Fibroblast of pulmonary artery (primary cell): ENCODE measurements around the gene INSIG1.

Source experiments
- DNase-seq: peaks from one replicate; pipeline ENCODE4 v3.0.0-alpha.2; 2010; ENCODE audit warnings: low read depth
- H3K4me3 ChIP-seq: replicated peaks from 2 replicates; pipeline ENCODE4 v1.5.1; 2011; ENCODE audit warnings: low read depth, mild to moderate bottlenecking, control low read depth, low read length, moderate library complexity
- CTCF ChIP-seq: IDR thresholded peaks from 2 replicates; pipeline ENCODE4 v1.5.1; 2011; ENCODE audit warnings: mild to moderate bottlenecking, control low read depth, low read length, inconsistent platforms; ENCODE audit errors: missing control alignments

The INSIG1 gene

GRCh38 chr7:155354371-155355048 is 56.8 kb downstream of the INSIG1 start:
- no peak for DNase-seq
- H3K4me3 ChIP-seq: no peak overlapping the region
- TF ChIP-seq CTCF: no peak

- no peak overlapping the region for H3K4me3 ChIP-seq
- no peak for TF ChIP-seq CTCF
- DNase-seq: no peak
Observed at GRCh38 chr7:155355176-155355575, 57.5 kb downstream of the INSIG1 start.

GRCh38 chr7:155355745-155356144 is 58.1 kb downstream of the INSIG1 start:
- no peak for DNase-seq
- H3K4me3 ChIP-seq: no peak overlapping the region
- no peak for TF ChIP-seq CTCF

GRCh38 chr7:155356323-155357105 is 58.8 kb downstream of the INSIG1 start:
- no peak for DNase-seq
- TF ChIP-seq CTCF: peak; percentile 20
- H3K4me3 ChIP-seq: no peak overlapping the region

- no peak for TF ChIP-seq CTCF
- peak; percentile 72 for DNase-seq
- H3K4me3 ChIP-seq: no peak overlapping the region
Observed at GRCh38 chr7:155357573-155358041, 59.9 kb downstream of the INSIG1 start.

GRCh38 chr7:155358066-155358947 is 60.6 kb downstream of the INSIG1 start:
- H3K4me3 ChIP-seq: no peak overlapping the region
- DNase-seq: no peak
- no peak for TF ChIP-seq CTCF
